ENCODE measurements around the gene SGSM2.

DNA sequence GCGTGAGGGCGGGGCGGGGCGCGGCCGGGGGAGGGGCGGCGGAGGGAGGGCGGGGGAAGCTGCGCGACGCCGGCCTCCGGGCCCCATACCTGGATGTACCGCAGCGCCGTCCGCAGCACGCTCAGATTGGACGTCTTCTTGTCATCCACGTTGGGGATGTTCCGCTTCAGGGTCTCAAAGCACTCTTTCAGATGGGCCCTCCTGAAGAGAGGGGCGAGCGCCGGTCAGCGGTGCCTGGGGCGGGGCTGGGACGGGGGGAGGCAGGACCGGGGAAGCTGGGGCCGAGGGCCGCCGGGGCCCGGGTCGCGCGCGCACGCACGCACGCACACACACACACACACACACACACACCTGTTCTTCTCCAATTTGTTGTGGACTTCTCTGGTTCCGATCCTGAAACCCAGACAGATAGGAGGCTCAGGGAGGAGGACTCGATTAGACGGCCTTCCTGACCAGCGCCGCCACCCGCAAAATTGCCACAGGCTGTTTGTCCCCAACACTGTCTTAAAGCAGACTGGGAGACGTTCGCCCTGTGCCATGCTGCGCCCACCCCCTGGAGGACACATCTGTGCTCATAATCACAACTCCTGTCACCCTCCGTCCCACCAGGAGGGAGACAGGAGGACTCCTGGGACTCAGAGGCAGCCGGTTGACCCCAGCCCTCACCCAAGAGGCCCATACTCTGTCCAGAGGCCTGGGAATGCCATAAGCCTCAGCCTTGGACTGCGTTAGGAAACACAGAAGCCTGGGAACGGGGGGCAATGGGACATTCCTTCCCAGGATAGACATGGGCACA is 56.9 kb downstream of the SGSM2 start:
- TF ChIP-seq POLR2AphosphoS5 (IDR thresholded peaks at IDR 0.05; ENCODE audit: borderline replicate concordance, low read depth, low read length): no peak
- TF ChIP-seq FOXP2 (optimal IDR thresholded peaks at IDR 0.05; ENCODE audit: control extremely low read depth, extremely low read length, insufficient read depth): no peak
